ENCODE results near the gene TMEM60. TPM values are rescaled to one million over a fixed set of nuclear protein-coding genes. Genes with fewer than 3 reads are reported as not detected.

The TMEM60 gene
- total RNA-seq, 1 donor from 2014 or later: 20.7 TPM

GRCh38 chr7:77796960-77797359 is 1.3 kb downstream of the TMEM60 start:
- DNase-seq (ENCODE audit: low spot score, unreplicated experiment): no peak
- Mint-ChIP-seq H3K36me3 (ENCODE audit: insufficient read depth) (peaks cover 5% of the 10 kb centered on the region), H3K4me3 (ENCODE audit: low read depth) (peak overlapping the region; percentile 97), H3K9me3 (ENCODE audit: low read depth) (no peaks in the 10 kb centered on the region), H3K4me1 (ENCODE audit: low read depth) (peaks cover 30% of the 10 kb centered on the region), H3K27me3 (no peaks in the 10 kb centered on the region), H3K27ac (peak overlapping the region; percentile 99)
- TF ChIP-seq CTCF (IDR thresholded peaks at IDR 0.05; ENCODE audit: unreplicated experiment): no peak

- DNase-seq (ENCODE audit: low spot score, unreplicated experiment): no peak
- Mint-ChIP-seq H3K4me3 (ENCODE audit: low read depth) (peak overlapping the region; percentile 29), H3K4me1 (ENCODE audit: low read depth) (peaks cover 36% of the 10 kb centered on the region), H3K27ac (no peak overlapping the region), H3K9me3 (ENCODE audit: low read depth) (no peaks in the 10 kb centered on the region), H3K36me3 (ENCODE audit: insufficient read depth) (peaks cover 5% of the 10 kb centered on the region), H3K27me3 (no peaks in the 10 kb centered on the region)
- no peak for TF ChIP-seq CTCF (IDR thresholded peaks at IDR 0.05; ENCODE audit: unreplicated experiment)
Measured at GRCh38 chr7:77796109-77796508, 2.1 kb downstream of the TMEM60 start.

- no peak for TF ChIP-seq CTCF (IDR thresholded peaks at IDR 0.05; ENCODE audit: unreplicated experiment)
- Mint-ChIP-seq H3K27me3 (no peaks in the 10 kb centered on the region), H3K36me3 (ENCODE audit: insufficient read depth) (peaks cover 7% of the 10 kb centered on the region), H3K9me3 (ENCODE audit: low read depth) (no peaks in the 10 kb centered on the region), H3K27ac (no peak overlapping the region), H3K4me1 (ENCODE audit: low read depth) (peaks cover 29% of the 10 kb centered on the region), H3K4me3 (ENCODE audit: low read depth) (no peak overlapping the region)
- no peak for DNase-seq (ENCODE audit: low spot score, unreplicated experiment)
Measured at GRCh38 chr7:77794000-77794399, 4.2 kb downstream of the TMEM60 start.

- no peak for TF ChIP-seq CTCF (IDR thresholded peaks at IDR 0.05; ENCODE audit: unreplicated experiment)
- peaks cover 5% of the 10 kb centered on the region for H3K9me3 Mint-ChIP-seq (ENCODE audit: low read depth)
- no peak overlapping the region for H3K27ac Mint-ChIP-seq
- H3K27me3 Mint-ChIP-seq: no peaks in the 10 kb centered on the region
- DNase-seq (ENCODE audit: low spot score, unreplicated experiment): no peak
- no peak overlapping the region for H3K4me3 Mint-ChIP-seq (ENCODE audit: low read depth)
- peaks cover 12% of the 10 kb centered on the region for H3K36me3 Mint-ChIP-seq (ENCODE audit: insufficient read depth)
- H3K4me1 Mint-ChIP-seq (ENCODE audit: low read depth): peaks cover 18% of the 10 kb centered on the region
Measured at GRCh38 chr7:77791956-77792355, 6.3 kb downstream of the TMEM60 start.

GRCh38 chr7:77791336-77791735 is 6.9 kb downstream of the TMEM60 start:
- Mint-ChIP-seq H3K27ac (peak overlapping the region; percentile 17), H3K9me3 (ENCODE audit: low read depth) (peaks cover 5% of the 10 kb centered on the region), H3K4me1 (ENCODE audit: low read depth) (peaks cover 13% of the 10 kb centered on the region), H3K36me3 (ENCODE audit: insufficient read depth) (peaks cover 13% of the 10 kb centered on the region), H3K4me3 (ENCODE audit: low read depth) (no peak overlapping the region), H3K27me3 (no peaks in the 10 kb centered on the region)
- TF ChIP-seq CTCF (IDR thresholded peaks at IDR 0.05; ENCODE audit: unreplicated experiment): no peak
- no peak for DNase-seq (ENCODE audit: low spot score, unreplicated experiment)
